Osteoblast (primary cell): ENCODE measurements around the gene PSD. TPM values are rescaled to one million over a fixed set of nuclear protein-coding genes. Genes with fewer than 3 reads are reported as not detected.

ENCODE experiments used
- DNase-seq: peaks from one replicate; pipeline ENCODE4 v3.0.0; 2011; ENCODE audit warnings: low spot score, mixed read lengths; ENCODE audit not compliant: insufficient read length; ENCODE audit errors: missing footprints
- H2AFZ ChIP-seq: 2 replicates; pipeline ENCODE4 v1.6.0; 2011; ENCODE audit warnings: mild to moderate bottlenecking, low read length
- H3K27ac ChIP-seq: 2 replicates; pipeline ENCODE4 v1.5.1; 2011; ENCODE audit warnings: mild to moderate bottlenecking, low read depth, low read length, moderate library complexity
- H3K27me3 ChIP-seq: 2 replicates; pipeline ENCODE4 v1.6.0; 2012; ENCODE audit warnings: mild to moderate bottlenecking, control low read depth, inconsistent platforms, low read length, moderate library complexity; ENCODE audit not compliant: insufficient read depth
- H3K36me3 ChIP-seq: 2 replicates; pipeline ENCODE4 v1.5.1; 2011; ENCODE audit warnings: mild to moderate bottlenecking, low read length, control low read depth, moderate library complexity; ENCODE audit not compliant: insufficient read depth
- H3K4me1 ChIP-seq: 2 replicates; pipeline ENCODE4 v1.5.1; 2011; ENCODE audit warnings: mild to moderate bottlenecking, low read length, control low read depth, moderate library complexity; ENCODE audit not compliant: insufficient read depth
- H3K4me2 ChIP-seq: 2 replicates; pipeline ENCODE4 v1.6.0; 2011; ENCODE audit warnings: mild to moderate bottlenecking, low read length; ENCODE audit not compliant: insufficient read depth
- H3K4me3 ChIP-seq: fragments of 200-600 bp; sonication (generic); 3 replicates; pipeline ENCODE4 v1.5.1; 2012; ENCODE audit warnings: mild to moderate bottlenecking, low read length, inconsistent platforms; ENCODE audit not compliant: insufficient read depth
- H3K79me2 ChIP-seq: 2 replicates; pipeline ENCODE4 v1.6.0; 2012; ENCODE audit warnings: mild to moderate bottlenecking, low read length, control low read depth, inconsistent platforms; ENCODE audit not compliant: insufficient read depth
- H3K9me3 ChIP-seq: 2 replicates; pipeline ENCODE4 v1.5.1; 2011; ENCODE audit warnings: low read depth, low read length, control low read depth
- H4K20me1 ChIP-seq: 2 replicates; pipeline ENCODE4 v1.6.0; 2012; ENCODE audit warnings: mild to moderate bottlenecking, low read length, control low read depth; ENCODE audit not compliant: insufficient read depth
- CTCF ChIP-seq: IDR thresholded peaks from 2 replicates; pipeline ENCODE4 v1.5.1; 2011; ENCODE audit warnings: mild to moderate bottlenecking, low read depth, low read length, moderate library complexity; ENCODE audit errors: extremely low read depth
- total RNA-seq: library from RNA; depleted of rRNA; stranded (reverse); fragments of >200 nt; gene quantifications from 2 replicates; pipeline ENCODE4 v1.2.3, GENCODE V29; 2012

PSD gene
- total RNA-seq, 1 donor, result 0.72 TPM

- peaks cover 25% of the 10 kb centered on the region for H3K4me1 ChIP-seq
- H3K4me3 ChIP-seq, result peak overlapping the region; percentile 86
- H4K20me1 ChIP-seq, result no peaks in the 10 kb centered on the region
- TF ChIP-seq CTCF, result no peak
- H3K27ac ChIP-seq, result no peak overlapping the region
- H3K9me3 ChIP-seq, result no peaks in the 10 kb centered on the region
- no peaks in the 10 kb centered on the region for H3K27me3 ChIP-seq
- H3K4me2 ChIP-seq, result peak overlapping the region; percentile 95
- peak overlapping the region; percentile 95 for H2AFZ ChIP-seq
- H3K36me3 ChIP-seq, result no peaks in the 10 kb centered on the region
- no peaks in the 10 kb centered on the region for H3K79me2 ChIP-seq
- DNase-seq, result peak; percentile 96
Observed at GRCh38 chr10:102450374-102451104, 32.0 kb upstream of the PSD start.

GRCh38 chr10:102450124-102450373, 31.5 kb upstream of the PSD start:
- TF ChIP-seq CTCF, result no peak
- no peaks in the 10 kb centered on the region for H3K9me3 ChIP-seq
- H3K36me3 ChIP-seq, result no peaks in the 10 kb centered on the region
- no peaks in the 10 kb centered on the region for H3K79me2 ChIP-seq
- H2AFZ ChIP-seq, result peak overlapping the region; percentile 95
- no peak overlapping the region for H3K27ac ChIP-seq
- peak overlapping the region; percentile 86 for H3K4me3 ChIP-seq
- H3K27me3 ChIP-seq, result no peaks in the 10 kb centered on the region
- H3K4me1 ChIP-seq, result peaks cover 25% of the 10 kb centered on the region
- DNase-seq, result no peak
- H4K20me1 ChIP-seq, result no peaks in the 10 kb centered on the region
- peak overlapping the region; percentile 95 for H3K4me2 ChIP-seq

GRCh38 chr10:102449321-102450123, 30.9 kb upstream of the PSD start:
- TF ChIP-seq CTCF, result no peak
- Histone ChIP-seq H4K20me1 (no peaks in the 10 kb centered on the region), H3K4me1 (peaks cover 23% of the 10 kb centered on the region), H2AFZ (peak overlapping the region; percentile 95), H3K79me2 (no peaks in the 10 kb centered on the region), H3K4me2 (peak overlapping the region; percentile 95), H3K4me3 (peak overlapping the region; percentile 86), H3K27ac (no peak overlapping the region), H3K9me3 (no peaks in the 10 kb centered on the region), H3K36me3 (no peaks in the 10 kb centered on the region), H3K27me3 (no peaks in the 10 kb centered on the region)
- no peak for DNase-seq

DNA sequence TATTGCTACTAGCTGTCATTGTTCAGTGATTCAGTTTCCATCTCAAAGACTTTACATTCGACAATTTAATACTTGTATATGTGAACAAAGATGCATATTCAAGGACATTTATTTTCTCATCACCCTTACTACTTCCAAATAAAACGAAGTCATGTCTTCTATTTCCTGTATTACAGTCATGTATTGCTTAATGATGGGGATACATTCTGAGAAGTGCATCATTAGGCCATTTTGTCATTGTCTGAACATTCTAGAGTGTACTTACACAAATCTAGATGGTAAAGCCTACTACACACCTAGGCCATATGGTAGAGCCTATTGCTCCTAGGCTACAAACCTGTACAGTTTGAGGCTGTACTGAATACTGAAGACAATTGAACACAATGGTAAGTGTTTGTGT, 26.3 kb upstream of the PSD start:
- DNase-seq, result no peak
- Histone ChIP-seq H3K79me2 (no peaks in the 10 kb centered on the region), H3K9me3 (no peaks in the 10 kb centered on the region), H3K27me3 (no peaks in the 10 kb centered on the region), H4K20me1 (no peaks in the 10 kb centered on the region), H3K4me1 (no peaks in the 10 kb centered on the region), H3K4me2 (no peak overlapping the region), H3K36me3 (no peaks in the 10 kb centered on the region), H3K4me3 (no peak overlapping the region), H3K27ac (no peak overlapping the region), H2AFZ (no peak overlapping the region)
- TF ChIP-seq CTCF, result no peak
